GM21576 (cell line): ENCODE data around the gene MLNR.

Experiments
- ATAC-seq: cut with Tn5 transposase; IDR thresholded peaks from one replicate; pipeline ENCODE4 v1.9.1; 2021; ENCODE audit warnings: mild to moderate bottlenecking, moderate library complexity; ENCODE audit not compliant: unreplicated experiment

The MLNR gene

GRCh38 chr13:49220036-49220855 is at the start of gene MLNR:
Gene MLNR, plus strand, starts transcription at chr13:49220338. Its CDS starts 0 bp downstream, at chr13:49220338.
- ATAC-seq, result no peak

- no peak for ATAC-seq
Measured at GRCh38 chr13:49171359-49171758, 48.8 kb upstream of the MLNR start.

- no peak for ATAC-seq
Measured at GRCh38 chr13:49183672-49184325, 36.3 kb upstream of the MLNR start.

- ATAC-seq, result no peak
Measured at GRCh38 chr13:49184621-49185020, 35.5 kb upstream of the MLNR start.

GRCh38 chr13:49185264-49185663 is 34.9 kb upstream of the MLNR start:
- ATAC-seq, result no peak

- ATAC-seq, result no peak
Measured at GRCh38 chr13:49190901-49191300, 29.2 kb upstream of the MLNR start.

- ATAC-seq, result no peak
Measured at GRCh38 chr13:49206641-49207040, 13.5 kb upstream of the MLNR start.

GRCh38 chr13:49208619-49209018 is 11.5 kb upstream of the MLNR start:
- ATAC-seq, result no peak

- ATAC-seq, result no peak
Measured at GRCh38 chr13:49210114-49210513, 10.0 kb upstream of the MLNR start.

GRCh38 chr13:49210669-49211068 is 9.5 kb upstream of the MLNR start:
- ATAC-seq, result no peak

GRCh38 chr13:49213539-49213938 is 6.6 kb upstream of the MLNR start:
- ATAC-seq, result no peak

GRCh38 chr13:49213997-49214916 is 5.9 kb upstream of the MLNR start:
- ATAC-seq, result no peak

- peak; percentile 75 for ATAC-seq
Measured at GRCh38 chr13:49214917-49215376, 5.2 kb upstream of the MLNR start.

- no peak for ATAC-seq
Measured at GRCh38 chr13:49216334-49216733, 3.8 kb upstream of the MLNR start.

GRCh38 chr13:49217962-49218492 is 2.1 kb upstream of the MLNR start:
- no peak for ATAC-seq

- ATAC-seq, result no peak
Measured at GRCh38 chr13:49218493-49219051, 1.6 kb upstream of the MLNR start.

- no peak for ATAC-seq
Measured at GRCh38 chr13:49219647-49220035, 497 bp upstream of the MLNR start.

GRCh38 chr13:49220856-49221589 is 885 bp downstream of the MLNR start:
- ATAC-seq, result no peak

GRCh38 chr13:49221590-49221965 is 1.4 kb downstream of the MLNR start:
- no peak for ATAC-seq
